ENCODE data around the gene AMDHD2.
"Not testable (repeated sequence)": the region's sequence is repeated elsewhere in the genome, so short reads cannot be mapped to it uniquely, and the experiment has no call there.

DNA sequence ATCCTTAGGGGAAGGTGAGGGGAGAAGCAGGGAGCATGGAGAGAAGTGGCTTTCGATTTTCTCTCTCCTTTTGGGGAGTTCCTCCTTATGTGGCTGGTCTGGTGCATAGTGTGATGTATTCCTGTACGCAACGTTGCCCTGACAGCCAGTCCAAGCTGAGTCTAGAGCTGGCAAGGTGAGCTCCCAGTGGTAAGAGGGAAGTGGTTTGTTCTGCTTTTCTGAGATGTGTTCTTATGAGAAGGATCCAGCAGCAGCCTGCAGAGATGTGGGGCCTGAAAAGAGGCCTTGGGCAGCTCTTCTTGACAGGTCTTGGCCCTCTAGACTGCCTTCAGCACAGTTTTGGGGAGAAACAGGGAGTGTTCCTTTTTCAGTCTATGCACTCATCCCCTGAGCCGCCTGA lies 20.7 kb downstream of the AMDHD2 start:
- not testable (repeated sequence) for TF ChIP-seq SUZ12 (IDR thresholded peaks at IDR 0.05; ENCODE audit: extremely low read depth, insufficient read depth, insufficient read length); YY1 (IDR thresholded peaks at IDR 0.05; ENCODE audit: insufficient read depth, insufficient read length)
